NCI-H2196 (cell line): ENCODE results near the gene PSMF1.

Experiments used
- DNase-seq: peaks from one replicate; lab custom pipeline; 2025; ENCODE audit not compliant: unreplicated experiment; lab: John Stamatoyannopoulos, UW

PSMF1 gene, protein sequence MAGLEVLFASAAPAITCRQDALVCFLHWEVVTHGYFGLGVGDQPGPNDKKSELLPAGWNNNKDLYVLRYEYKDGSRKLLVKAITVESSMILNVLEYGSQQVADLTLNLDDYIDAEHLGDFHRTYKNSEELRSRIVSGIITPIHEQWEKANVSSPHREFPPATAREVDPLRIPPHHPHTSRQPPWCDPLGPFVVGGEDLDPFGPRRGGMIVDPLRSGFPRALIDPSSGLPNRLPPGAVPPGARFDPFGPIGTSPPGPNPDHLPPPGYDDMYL

DNA sequence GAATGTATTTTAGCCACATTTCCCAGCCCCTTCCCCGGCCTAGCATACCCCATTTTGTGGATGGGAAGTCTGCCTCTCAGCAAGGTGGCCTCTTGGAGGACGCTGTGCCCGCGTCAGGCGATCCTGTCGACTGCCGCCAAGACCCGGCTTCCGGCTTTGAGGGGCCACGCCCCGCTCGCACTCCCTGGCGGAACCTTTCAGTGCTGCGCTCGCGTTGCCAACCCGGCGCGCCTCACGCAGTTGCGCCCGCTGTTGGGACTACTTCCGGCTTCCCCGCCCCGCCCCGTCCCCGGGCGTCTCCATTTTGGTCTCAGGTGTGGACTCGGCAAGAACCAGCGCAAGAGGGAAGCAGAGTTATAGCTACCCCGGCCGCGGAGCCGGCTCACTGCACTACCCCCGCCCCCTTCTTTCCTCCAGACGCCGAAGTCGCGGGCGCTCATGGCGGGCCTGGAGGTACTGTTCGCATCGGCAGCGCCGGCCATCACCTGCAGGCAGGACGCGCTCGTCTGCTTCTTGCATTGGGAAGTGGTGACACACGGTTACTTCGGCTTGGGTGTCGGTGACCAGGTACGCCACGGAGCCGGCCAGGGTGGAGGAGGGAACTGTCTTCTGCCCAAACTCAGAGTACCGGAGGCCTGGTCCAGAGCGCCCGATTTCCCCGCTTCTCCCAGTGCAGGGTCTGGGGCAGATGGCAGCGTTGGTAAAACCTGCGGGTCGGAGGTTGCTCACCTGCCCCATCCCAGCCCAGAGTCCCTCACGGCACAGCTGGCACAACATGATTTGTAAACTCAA is at the start of gene PSMF1:
Gene PSMF1 (plus strand): TSS at position 267 of the 792 bp plus-strand sequence. CDS start 172 bp downstream, at position 439.
- DNase-seq = peak; percentile 95

DNA sequence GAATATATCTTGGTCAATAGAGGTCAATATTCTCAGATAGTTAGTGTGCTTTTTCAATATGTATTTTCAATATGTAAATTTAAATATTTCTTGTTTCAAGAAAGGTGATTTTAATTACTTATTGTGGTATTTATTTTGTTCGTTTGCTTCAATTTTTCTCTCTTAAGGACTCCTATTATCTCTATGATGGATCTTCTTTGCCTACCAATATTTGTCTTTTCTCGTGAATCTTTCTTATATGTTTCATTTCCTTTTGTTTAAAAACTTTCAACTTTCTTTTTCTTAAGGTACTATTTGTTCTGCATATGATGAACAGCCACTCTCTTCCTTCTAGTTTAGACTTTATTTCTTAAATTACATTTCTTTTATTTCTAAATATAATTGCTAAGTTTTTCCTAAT is 46.1 kb upstream of the PSMF1 start:
- DNase-seq = no peak

GRCh38 chr20:1075616-1076015 is 42.8 kb upstream of the PSMF1 start:
- no peak for DNase-seq

- no peak for DNase-seq
Measured at GRCh38 chr20:1081891-1082290, 36.5 kb upstream of the PSMF1 start.

DNA sequence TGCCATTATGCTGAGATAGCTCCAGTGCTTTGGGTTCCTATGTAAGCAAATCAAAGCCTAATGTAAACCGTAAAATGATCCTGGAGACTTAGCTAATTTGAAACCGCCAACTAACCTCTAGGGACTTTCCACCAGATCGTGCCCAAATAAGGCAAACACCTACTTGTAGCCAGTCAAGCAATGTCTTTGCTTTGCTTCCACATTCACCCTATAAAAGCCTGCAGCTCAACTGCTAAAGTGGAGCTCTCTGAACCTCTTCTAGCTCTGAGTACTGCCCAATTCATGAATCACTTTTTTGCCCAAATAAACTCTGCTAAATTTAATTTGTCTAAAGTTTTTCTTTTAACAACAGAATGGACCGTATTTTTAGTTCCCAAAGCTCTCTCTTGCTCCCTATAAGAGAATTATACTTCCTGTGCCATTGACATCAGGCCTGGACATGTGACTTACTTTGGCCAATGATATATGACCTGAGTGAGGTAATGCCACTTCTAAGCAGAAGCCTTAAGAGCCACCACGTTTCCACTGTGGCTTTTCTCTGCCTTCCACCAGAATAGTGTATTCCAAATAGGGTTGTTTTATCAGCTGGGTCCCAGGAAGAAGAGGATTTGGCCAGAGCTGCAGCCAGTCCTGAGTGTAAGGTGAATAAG is 34.8 kb upstream of the PSMF1 start:
- no peak for DNase-seq

DNA sequence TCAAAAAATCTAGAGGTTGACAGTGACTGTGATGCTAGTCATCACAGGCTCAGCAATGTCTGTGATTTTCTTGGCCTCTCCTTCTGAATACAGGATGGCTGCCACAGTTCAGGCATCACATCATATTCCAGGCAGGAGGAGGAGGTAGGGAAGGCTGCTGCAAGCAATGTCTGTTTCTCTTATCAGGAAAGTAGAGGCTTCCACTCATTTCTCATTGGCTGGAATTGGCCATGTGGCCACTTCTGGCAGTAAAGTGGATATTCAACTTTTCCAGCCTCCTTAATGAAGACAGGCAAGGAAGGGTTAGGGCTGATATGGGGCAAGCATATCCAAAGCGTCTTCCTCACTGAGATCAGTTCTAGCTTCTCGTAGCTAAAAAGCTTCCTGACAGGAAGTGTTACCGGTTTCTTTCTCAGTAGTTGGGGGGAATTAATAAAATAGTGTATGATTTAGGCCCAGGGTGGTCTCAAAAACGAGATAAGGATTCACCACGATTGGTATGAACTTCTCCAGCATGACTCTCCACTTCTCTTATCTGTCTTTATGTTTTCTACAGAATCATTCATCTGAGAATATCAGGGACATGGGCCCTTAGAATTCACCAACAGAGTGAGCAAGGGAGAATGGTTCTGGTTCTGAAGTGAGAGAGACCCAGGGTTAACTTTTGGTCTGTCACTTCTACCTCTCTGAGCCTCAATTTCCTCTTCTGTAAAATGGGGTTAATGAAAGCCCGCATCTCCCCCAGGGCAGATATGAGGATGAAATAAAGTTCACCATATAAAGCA is 32.7 kb upstream of the PSMF1 start:
- DNase-seq = no peak

- DNase-seq = no peak
Measured at GRCh38 chr20:1086277-1087213, 31.9 kb upstream of the PSMF1 start.

DNA sequence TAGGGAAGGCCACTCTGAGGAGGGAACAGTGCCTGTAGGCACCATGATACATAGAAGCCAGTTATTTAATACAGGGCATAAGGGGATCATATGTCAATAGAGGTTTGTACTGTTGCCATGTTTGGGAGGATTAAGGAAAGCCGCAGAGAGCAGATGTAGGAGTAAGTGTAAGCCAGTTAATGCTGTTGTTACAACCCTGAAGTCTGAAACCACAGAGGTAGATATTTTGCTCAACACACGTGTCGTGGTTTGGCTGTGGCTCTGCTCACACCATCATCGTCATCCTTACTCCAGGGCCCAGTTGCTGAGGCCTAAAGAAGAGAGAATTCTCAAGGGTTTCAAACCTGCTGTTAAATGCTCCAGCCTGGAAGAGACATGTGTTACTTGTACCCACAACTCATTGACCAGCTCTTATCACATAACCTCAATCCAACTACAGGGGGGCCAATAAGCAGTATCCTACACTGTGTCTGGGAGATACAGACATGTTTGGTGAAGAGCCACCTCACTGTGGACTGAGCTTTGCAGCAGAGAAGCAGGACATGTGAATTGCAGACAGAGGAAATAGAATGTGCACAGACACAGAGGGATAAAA is 31.0 kb upstream of the PSMF1 start:
- DNase-seq = no peak

DNA sequence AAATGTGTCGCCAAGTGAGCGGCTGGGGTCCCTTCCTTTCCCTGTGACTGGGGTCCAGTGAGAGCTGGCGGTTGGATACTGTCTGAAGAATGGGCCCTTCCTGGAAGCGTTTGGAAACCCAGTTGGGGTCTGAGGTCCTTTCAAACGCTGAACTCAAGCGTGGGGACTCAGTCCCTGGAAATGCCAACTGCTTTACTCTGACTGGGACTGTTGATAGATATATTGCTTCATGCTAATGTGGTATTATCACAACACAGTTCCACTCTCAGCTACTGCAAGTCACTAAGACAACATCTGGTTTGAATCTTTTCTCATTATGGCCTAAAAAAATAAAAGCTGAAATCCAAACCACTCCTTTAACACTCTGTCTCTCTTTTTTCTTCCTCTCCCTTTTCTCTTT is 23.7 kb upstream of the PSMF1 start:
- DNase-seq = no peak

GRCh38 chr20:1101533-1101932 is 16.9 kb upstream of the PSMF1 start:
- no peak for DNase-seq

- no peak for DNase-seq
Measured at GRCh38 chr20:1102016-1102415, 16.4 kb upstream of the PSMF1 start.

GRCh38 chr20:1103751-1104150 is 14.7 kb upstream of the PSMF1 start:
- DNase-seq = no peak

DNA sequence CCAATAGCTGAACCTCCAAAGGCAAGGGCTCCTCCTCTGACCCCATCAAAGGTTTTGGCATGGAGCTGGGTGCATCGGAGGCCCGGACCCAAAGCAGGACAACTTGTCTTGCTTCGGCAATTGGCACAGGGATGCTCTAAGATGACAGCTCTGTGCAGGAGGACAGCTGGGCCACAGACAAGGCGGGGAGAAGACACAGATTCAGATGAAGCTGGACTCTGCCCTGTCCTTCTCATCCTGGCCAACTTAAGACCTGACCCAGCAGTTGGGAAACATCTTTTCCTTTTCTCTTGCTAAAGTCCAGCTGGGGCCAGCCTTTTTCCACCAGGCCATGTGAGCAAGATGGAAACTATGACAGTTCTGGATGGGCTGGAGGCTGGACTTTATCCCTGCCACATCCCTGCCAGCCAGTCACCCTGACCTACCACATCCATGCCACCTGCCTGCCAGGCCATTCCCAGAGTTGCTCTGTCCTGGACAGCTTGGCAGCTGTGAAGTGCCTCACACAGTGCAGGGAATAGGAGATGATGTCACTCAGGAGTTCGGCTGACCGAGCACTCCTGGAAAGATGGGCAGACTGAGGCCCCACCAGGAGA is 12.7 kb upstream of the PSMF1 start:
- no peak for DNase-seq

- DNase-seq = no peak
Measured at GRCh38 chr20:1107176-1107575, 11.2 kb upstream of the PSMF1 start.

- peak; percentile 41 for DNase-seq
Measured at GRCh38 chr20:1108437-1108920, 9.9 kb upstream of the PSMF1 start.

DNA sequence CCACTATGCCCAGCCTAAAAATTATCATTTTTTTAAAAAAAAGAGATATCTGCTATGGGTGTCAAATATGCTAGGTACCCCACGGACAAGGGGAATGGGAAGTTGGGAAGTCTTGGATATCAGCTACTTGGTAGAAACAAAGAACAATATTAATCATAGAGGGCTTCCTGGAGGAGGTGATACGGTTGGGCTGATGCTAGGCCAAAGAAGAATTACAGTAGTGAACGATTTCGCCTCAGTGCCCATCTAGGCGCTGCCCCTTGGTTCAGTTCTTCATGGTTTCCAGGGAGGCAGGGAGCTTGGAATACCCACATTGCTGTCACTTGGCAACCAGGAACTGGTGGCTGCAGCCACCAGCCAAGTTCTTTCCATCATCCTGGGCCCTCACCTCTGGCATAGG is 5.5 kb upstream of the PSMF1 start:
- no peak for DNase-seq

DNA sequence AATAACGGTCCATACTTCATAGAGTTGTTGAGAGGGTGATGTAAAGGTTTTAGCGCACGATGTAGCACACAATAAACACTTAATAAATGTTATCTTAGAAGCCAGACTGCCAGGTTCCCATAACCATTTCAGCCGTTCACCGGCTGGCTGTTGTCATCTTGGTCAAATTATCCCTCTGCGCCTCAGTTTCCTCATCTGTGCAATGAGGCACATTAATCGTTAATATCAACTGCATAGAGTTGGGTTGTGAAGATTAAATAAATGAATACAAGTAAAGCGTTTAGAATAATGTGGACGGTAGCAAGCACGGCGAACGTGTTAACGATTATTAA is 432 bp upstream of the PSMF1 start:
- no peak for DNase-seq

GRCh38 chr20:1119128-1119505 is 715 bp downstream of the PSMF1 start:
- DNase-seq = no peak

DNA sequence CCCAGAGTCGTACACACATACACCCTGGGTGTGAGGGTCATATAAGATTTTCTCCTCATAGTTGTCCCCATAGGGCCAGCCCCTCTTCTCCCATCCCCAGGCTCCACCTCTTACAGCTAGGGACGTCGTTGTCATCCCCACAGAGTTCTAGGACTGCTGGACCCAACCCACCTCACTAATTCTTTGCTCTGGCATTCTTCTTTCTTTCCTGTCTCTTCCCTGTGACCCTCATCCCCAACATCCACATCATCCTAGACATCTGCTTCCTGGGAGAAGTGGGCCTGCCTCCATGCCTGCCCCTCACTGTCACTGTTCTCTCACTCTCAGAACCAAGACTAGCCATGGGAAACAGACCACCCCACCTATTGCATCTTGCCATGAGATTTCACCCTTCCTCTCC is 1.1 kb downstream of the PSMF1 start:
- DNase-seq = no peak
